ENCODE measurements around the gene AMZ2.

DNA sequence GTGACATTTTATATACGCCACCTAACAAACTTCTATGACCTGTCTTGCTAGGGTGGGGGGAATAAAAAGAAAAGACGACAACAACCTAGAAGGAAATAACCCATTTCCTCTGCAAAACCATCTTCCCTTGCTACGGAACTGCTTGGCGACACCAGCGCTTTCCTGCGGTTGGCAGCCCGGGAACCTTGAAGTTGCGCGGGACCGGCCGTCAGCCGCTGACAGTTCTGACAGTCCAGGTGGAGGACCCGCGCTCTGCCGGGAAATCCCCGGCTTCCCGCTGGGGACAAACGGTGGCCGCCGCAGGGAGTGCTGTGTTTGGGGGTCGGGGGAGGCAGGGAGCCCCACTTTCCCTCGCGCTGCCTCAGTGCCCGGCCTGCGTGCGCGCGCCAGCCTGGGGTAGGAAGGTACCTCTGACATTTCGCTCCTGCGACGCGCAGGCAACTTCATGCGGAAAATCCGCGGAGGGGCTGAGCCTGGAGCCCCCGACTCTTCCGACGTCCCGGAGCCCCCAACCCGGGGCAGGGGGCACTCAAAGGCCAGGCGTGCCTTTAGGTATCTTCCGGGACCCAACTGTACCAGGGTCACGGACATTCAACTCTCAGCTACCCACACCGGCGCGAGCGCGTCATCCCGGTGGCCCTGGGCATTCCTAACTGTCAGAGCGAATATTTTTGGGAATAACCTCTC is 42.6 kb downstream of the AMZ2 start:
- TF ChIP-seq, protein P1, sequence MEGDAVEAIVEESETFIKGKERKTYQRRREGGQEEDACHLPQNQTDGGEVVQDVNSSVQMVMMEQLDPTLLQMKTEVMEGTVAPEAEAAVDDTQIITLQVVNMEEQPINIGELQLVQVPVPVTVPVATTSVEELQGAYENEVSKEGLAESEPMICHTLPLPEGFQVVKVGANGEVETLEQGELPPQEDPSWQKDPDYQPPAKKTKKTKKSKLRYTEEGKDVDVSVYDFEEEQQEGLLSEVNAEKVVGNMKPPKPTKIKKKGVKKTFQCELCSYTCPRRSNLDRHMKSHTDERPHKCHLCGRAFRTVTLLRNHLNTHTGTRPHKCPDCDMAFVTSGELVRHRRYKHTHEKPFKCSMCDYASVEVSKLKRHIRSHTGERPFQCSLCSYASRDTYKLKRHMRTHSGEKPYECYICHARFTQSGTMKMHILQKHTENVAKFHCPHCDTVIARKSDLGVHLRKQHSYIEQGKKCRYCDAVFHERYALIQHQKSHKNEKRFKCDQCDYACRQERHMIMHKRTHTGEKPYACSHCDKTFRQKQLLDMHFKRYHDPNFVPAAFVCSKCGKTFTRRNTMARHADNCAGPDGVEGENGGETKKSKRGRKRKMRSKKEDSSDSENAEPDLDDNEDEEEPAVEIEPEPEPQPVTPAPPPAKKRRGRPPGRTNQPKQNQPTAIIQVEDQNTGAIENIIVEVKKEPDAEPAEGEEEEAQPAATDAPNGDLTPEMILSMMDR (IDR thresholded peaks at IDR 0.05) = no peak
- TF ChIP-seq, protein P2, sequence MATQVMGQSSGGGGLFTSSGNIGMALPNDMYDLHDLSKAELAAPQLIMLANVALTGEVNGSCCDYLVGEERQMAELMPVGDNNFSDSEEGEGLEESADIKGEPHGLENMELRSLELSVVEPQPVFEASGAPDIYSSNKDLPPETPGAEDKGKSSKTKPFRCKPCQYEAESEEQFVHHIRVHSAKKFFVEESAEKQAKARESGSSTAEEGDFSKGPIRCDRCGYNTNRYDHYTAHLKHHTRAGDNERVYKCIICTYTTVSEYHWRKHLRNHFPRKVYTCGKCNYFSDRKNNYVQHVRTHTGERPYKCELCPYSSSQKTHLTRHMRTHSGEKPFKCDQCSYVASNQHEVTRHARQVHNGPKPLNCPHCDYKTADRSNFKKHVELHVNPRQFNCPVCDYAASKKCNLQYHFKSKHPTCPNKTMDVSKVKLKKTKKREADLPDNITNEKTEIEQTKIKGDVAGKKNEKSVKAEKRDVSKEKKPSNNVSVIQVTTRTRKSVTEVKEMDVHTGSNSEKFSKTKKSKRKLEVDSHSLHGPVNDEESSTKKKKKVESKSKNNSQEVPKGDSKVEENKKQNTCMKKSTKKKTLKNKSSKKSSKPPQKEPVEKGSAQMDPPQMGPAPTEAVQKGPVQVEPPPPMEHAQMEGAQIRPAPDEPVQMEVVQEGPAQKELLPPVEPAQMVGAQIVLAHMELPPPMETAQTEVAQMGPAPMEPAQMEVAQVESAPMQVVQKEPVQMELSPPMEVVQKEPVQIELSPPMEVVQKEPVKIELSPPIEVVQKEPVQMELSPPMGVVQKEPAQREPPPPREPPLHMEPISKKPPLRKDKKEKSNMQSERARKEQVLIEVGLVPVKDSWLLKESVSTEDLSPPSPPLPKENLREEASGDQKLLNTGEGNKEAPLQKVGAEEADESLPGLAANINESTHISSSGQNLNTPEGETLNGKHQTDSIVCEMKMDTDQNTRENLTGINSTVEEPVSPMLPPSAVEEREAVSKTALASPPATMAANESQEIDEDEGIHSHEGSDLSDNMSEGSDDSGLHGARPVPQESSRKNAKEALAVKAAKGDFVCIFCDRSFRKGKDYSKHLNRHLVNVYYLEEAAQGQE (IDR thresholded peaks at IDR 0.05; ENCODE audit: insufficient read depth in 1 of 2, low read depth in 2 of 2, low read length in 1 of 2) = no peak
